Right ventricle myocardium superior (tissue), 1 donor: ENCODE results near the gene ABCC6. TPM values are rescaled to one million over a fixed set of nuclear protein-coding genes. Genes with fewer than 3 reads are reported as not detected.
"Not testable (repeated sequence)": the region's sequence is repeated elsewhere in the genome, so short reads cannot be mapped to it uniquely, and the experiment has no call there.

Source experiments
- ATAC-seq: fragments of 200-7000 bp; cut with Tn5 transposase; one replicate; pipeline ENCODE4 v1.9.1; 2020; ENCODE audit warnings: mild to moderate bottlenecking; ENCODE audit not compliant: poor library complexity
- DNase-seq: peaks from one replicate; pipeline ENCODE4 v3.0.0-alpha.2; 2020
- intact Hi-C: fragments of 100-400 bp; cut with DNase I; formaldehyde crosslinking; loops from one replicate; pipeline ENCODE4 v1.11.2; 2022
- total RNA-seq: library from RNA; stranded (reverse); fragmentation: NEBNext Ultra II Directional; extraction: Animal tissue kit (Norgen Biotek cat#: 25700); gene quantifications from one replicate; pipeline ENCODE4 v1.2.1, GENCODE V29; 2021
- donor health status: DM: no; HTN: yes; CAD: no; lungs with severe emphysema.

The ABCC6 gene
- total RNA-seq, 1 donor from 2014 or later: 1.5 TPM

DNA sequence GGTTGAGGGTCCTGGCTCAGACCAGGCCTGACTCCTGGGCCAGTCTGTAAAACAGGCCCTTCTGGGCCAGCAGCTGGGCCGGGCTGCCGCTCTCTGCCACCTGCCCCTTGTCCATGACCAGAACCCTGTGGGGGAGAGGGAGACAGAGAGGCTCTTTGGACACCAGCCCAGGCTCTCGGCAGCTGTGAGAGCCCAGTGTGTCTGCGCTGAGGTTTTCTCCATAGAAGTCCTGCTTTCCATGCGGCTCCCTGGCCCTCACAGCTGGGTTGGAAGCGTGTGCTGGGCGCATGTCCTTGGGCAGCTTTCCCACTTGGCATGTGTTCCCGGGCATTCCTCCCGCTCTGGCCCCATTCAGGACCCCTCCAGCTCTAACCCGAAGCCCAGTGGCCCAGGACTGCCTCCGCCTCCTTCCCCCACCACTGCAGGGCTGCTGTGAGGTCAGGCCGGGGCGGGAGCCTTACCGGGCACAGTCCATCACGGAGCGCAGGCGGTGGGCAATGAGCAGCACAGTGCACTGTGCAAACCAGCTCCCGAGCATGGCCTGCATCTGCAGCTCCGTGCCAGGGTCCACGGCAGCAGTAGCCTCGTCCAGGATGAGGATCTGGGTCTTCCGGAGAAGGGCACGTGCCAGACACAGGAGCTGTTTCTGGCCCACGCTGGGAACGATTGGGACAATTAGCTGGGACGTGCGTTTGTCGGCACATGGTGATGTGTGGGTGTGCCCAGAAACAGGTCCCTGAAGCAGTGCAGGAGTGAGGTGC is 73.0 kb downstream of the ABCC6 start:
- DNase-seq: peak; percentile 82
- intact Hi-C loops: no loop called here
- peak; percentile 93 for ATAC-seq

GRCh38 chr16:16149710-16150116 is 73.6 kb downstream of the ABCC6 start:
- intact Hi-C loops: no loop called here
- no peak for ATAC-seq
- no peak for DNase-seq

GRCh38 chr16:16148755-16149154 is 74.5 kb downstream of the ABCC6 start:
- intact Hi-C loops: no loop called here
- ATAC-seq: no peak
- no peak for DNase-seq

GRCh38 chr16:16148000-16148599 is 75.2 kb downstream of the ABCC6 start:
- ATAC-seq, intact Hi-C loops: not testable (repeated sequence)
- peak; percentile 14 for DNase-seq

DNA sequence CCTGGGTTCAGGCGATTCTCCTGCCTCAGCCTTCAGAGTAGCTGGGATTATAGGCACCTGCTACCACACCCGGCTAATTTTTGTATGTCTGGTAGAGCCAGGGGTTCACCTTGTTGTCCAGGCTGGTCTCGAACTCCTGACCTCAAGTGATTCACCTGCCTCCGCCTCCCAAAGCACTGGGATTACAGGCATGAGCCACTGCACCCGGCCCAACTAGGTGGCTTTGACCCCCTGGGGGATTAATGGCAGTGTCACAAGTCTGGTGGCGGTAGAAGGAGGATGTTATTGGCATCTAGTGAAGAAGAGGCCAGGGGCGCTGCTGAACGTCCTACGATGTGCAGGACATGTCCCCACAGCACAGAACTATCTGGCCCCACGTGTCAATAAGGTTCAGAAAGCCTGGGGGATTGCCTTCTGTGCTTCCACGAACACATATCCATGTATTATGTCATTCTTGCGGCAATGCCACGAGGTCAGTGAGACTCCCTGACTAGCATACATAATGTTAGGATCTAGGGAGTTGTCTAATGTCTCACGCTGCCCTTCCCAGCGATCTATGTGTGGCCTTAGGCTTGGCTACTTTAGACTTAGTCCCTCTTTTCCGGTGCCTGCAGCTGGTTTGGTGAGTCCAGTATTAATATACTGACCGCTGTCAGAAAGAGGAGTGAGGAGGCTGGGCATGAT is 75.8 kb downstream of the ABCC6 start:
- no peak for ATAC-seq
- intact Hi-C loops: no loop called here
- DNase-seq: no peak

DNA sequence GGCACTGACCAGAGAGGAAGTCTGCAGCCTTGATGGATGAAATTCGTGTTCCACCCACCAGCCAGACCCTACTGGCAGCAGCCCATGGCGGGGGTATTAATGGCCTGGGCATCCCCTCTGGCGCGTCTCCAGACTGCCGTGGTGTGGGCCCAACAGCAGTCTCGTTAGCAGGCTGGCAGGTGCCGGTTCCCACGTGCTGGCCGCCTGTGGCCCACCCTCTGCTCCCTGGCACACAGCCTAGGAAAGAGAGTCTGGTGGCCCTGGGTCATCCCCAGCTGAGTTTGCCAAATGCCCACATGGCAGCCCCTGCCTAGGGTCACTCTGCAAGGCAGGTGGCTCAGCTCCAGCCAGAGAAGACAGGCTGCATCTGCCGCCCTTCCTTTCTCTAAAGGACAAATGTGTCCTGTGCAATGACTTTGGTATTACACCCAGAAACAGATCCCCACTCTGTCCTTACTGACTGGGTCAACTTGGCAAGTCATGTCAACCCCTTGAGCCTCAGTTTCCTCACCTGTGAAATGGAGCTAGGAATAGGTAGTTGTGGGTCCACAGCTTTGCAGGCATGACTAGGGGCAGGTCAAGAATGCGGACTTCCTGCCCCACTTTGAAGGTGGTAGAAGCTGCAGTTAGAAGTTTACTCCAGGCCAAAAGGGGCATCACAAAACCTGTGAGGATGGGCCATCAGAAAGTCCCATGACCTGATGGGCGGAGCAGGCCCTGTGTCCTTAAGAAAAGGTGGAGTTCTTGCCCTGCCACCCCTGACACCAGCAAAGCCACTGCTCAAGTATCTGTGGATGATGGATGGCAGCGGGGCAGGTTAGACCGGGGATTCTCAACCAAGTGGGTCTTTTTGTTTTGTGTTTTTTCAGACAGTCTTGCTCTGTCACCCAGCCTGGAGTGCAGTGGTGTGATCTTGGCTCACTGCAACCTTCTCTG is 76.6 kb downstream of the ABCC6 start:
- ATAC-seq (no peak), DNase-seq (no peak)
- intact Hi-C loops: no loop called here

DNA sequence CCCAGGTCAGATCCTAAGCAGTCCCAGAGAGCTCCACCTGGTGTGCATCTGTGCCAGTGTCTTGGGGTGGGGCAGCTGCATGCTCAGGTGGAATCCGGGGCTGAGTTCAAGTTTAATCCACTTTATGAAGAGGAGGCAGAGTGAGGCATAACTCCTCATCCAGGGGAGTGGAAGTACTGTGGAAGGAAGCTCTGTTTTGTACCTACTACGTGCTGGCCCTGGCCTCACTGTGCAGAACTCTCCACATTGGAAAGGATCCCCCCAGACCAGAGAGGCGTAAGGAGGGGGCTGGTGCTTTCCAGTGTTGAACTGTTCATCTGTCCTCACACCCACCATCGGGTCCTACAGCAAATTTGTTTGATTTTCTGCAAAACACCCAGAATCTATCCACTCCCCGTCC is 78.0 kb downstream of the ABCC6 start:
- no peak for ATAC-seq
- intact Hi-C loops: no loop called here
- no peak for DNase-seq

DNA sequence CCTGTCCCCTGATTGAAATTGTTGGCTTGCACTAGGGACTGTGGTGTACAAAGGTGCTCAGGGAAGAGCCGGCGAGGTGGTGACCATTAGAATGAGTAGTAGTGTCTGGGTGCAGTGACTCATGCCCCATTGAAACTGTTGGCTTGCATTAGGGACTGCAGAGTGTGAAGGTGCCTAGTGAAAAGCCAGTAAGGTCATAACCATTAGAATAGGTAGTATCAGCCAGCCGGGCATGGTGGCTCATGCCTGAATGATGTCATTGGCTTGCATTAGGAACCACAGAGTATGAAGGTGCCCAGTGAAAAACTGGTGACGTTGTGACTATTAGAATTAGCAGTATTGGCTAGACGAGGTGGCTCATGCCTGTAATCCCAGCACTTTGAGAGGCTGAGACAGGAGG is 78.9 kb downstream of the ABCC6 start:
- intact Hi-C loops: no loop called here
- ATAC-seq (no peak), DNase-seq (no peak)

DNA sequence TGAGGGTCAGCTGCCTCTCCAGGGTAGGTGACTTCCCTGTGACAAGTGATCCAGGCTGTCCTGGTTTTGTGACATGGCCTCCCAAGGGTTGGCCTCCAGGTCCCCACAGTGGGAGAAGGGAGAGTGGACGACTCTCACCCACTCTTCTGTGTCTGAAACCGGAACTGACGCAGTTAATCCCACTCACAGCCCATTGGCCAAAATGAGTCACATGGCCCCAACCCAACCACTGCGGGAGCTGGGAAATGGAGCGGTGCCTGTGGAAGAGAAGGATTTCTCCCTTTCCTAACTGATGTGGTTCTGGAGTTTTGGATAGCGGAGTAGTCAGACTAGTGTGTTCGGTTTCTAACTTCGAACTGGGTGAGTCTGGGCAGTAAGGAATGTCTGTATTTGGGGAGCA is 79.4 kb downstream of the ABCC6 start:
- DNase-seq (no peak), ATAC-seq (no peak)
- intact Hi-C loops: no loop called here

DNA sequence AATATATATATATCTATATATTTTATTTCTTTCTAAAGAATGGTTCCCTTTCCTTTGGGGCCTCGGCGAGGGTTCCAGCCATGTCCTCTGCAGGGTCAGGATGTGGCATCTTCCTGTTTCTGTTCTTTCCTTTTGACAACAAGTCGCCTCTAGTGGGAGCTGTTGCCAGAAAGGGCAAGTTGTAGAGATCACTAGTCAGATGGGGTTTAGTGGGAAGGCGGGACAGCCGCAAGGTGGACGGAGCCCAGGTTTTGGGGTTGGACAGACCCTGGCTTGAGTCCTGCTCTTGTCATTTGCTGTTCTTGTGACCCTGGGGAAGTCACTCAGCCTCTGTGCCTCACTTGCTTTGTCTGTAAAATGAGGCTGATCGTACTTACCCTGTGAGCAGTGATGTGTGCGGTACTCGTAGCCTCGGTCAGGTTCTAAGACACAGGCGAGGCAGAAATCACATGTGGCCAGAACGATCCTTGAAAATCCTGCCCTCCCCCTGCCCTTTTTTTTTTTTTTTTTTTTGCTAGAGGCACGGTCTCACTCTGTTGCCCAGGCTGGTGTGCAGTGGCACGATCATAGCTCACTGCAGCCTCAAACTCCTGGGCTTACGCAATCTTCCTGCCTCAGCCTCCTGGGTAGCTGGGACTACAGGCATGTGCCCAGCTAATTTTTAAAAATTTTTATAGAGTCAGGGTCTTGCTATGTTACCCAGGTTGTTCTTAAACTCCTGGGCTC is 80.1 kb downstream of the ABCC6 start:
- DNase-seq (no peak), ATAC-seq (no peak)
- intact Hi-C loops: no loop called here

- DNase-seq (no peak), ATAC-seq (no peak)
- intact Hi-C loops: no loop called here
Measured at GRCh38 chr16:16141784-16142396, 81.4 kb downstream of the ABCC6 start.

DNA sequence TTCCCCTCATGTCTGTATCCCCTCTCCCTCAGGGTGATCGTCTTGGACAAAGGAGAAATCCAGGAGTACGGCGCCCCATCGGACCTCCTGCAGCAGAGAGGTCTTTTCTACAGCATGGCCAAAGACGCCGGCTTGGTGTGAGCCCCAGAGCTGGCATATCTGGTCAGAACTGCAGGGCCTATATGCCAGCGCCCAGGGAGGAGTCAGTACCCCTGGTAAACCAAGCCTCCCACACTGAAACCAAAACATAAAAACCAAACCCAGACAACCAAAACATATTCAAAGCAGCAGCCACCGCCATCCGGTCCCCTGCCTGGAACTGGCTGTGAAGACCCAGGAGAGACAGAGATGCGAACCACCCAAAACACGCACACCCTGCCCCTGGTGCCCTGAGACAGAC is 82.2 kb downstream of the ABCC6 start:
- intact Hi-C loops: no loop called here
- DNase-seq (no peak), ATAC-seq (no peak)

- DNase-seq (no peak), ATAC-seq (no peak)
- intact Hi-C loops: no loop called here
Measured at GRCh38 chr16:16140537-16140936, 82.8 kb downstream of the ABCC6 start.

DNA sequence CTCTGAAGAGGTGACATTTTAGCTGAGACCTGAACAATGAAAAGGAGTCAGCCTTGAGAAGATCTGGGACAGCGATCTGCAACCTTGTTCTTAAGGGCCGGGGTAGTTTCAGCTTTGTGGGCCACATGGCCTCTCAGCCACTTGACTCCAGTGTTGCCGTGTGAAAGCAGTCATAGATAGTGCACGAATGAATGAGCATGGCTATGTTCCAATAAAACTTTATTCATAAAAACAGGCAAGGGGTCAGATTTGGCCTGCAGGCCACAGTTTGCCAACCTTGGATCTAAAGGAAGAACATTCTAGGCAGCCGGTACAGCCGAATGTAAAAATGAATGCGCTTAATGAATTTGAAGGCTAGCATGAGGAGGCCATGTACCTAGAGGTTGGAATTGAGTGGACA is 83.5 kb downstream of the ABCC6 start:
- ATAC-seq: no peak
- DNase-seq: no peak
- intact Hi-C loops: no loop called here

- intact Hi-C loops: no loop called here
- ATAC-seq: no peak
- DNase-seq: no peak
Measured at GRCh38 chr16:16139061-16139460, 84.2 kb downstream of the ABCC6 start.

GRCh38 chr16:16138034-16138635 is 85.2 kb downstream of the ABCC6 start:
- no peak for DNase-seq
- no peak for ATAC-seq
- intact Hi-C loops: no loop called here

DNA sequence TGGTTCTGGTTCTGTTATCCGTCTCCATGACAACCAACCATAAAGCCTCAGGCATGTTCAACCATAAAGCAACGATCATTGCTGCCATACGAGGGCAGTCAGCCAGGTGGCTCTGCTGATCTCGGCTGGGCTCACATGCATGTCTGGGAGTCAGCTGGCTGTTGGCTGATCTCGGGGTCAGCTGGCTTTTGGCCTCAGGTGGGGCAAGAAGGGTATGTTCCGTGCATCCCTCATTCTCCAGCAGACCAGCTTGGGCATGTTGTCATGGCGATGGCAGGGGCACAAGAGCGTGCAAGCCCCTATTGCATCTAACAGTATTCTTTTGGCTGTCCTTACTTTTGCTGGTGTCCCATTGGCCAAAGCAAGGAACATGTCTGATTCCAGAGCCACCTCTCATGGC is 86.2 kb downstream of the ABCC6 start:
- DNase-seq (no peak), ATAC-seq (no peak)
- intact Hi-C loops: no loop called here

GRCh38 chr16:16136588-16136987 is 86.7 kb downstream of the ABCC6 start:
- intact Hi-C loops: no loop called here
- ATAC-seq: no peak
- no peak for DNase-seq
